ENCODE data around the gene CRY2.

DNA sequence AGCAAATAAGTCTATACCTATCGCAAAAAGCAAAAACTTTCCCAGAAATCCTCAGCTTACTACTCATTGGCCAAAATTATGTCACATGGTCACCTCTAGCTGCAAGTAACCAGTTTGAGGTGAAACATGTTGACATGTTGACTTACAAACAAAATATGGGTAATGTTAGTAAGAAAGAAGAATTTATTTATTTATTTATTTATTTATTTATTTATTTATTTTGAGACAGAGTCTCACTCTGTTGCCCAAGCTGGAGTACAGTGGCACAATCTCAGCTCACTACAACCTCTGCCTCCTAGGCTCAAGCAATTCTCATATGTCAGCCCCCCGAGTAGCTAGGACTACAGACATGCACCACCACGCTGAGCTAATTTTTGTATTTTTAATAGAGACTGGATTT is 47.7 kb upstream of the CRY2 start:
- TF ChIP-seq CTCF (IDR thresholded peaks at IDR 0.05; ENCODE audit: low read depth, low read length, poor library complexity, severe bottlenecking): no peak
- no peak for TF ChIP-seq EZH2phosphoT487 (IDR thresholded peaks at IDR 0.05; ENCODE audit: borderline replicate concordance, low read length)
